Measurements from ENCODE around the gene FA2H. TPM values are rescaled to one million over a fixed set of nuclear protein-coding genes. Genes with fewer than 3 reads are reported as not detected.
"Not testable (repeated sequence)": the region's sequence is repeated elsewhere in the genome, so short reads cannot be mapped to it uniquely, and the experiment has no call there.

FA2H gene
- total RNA-seq, 1 experiment from 2014 or later, result 1.1 TPM

DNA sequence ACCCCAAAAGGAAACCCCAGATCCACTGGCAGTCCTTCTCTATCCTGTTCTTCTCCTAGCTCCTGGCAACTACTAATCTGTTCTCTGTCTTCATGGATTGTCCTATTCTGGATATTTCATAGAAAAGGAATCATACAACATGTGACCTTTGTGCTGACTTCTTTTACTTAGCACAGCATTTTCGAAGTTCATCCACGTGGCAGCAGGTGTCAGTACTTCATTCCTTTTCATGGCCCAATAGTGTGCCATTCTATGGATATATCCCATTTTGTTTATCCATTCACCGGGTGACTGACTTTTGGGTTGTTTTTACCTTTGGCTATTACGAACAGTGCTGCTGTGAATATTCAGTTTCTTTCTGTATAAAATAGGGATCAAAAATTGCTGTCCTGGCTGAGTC is 10.4 kb upstream of the FA2H start:
- no peaks in the 10 kb centered on the region for H3K36me3 ChIP-seq (replicated peaks; ENCODE audit: control insufficient read depth, insufficient read depth, low read length)
- H3K4me3 ChIP-seq (ENCODE audit: insufficient read depth, low read depth, low read length), result no peak overlapping the region
- DNase-seq, result no peak
- H3K27me3 ChIP-seq (ENCODE audit: control insufficient read depth, insufficient read depth, low read length), result no peaks in the 10 kb centered on the region

DNA sequence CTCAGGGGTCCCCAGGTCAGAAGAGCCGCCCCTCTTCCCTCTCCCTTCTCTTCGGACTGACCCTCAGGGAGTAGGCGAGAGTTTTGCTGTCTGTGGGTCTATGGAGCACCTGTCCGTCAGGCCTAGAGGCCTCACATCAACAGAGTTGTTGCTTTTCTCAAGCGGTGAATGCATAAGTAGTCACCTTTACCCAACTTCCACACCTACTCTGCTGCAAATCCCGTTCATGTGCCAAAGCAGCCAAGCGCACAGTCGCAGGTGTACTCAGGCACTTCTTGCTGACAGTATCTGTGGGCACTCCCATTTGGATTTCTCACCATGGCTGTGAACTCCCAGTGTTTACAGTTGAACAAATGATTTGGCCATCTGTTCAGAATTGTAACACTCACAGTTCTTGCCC is 4.0 kb upstream of the FA2H start:
- Histone ChIP-seq H3K4me3 (ENCODE audit: insufficient read depth, low read depth, low read length) (no peak overlapping the region), H3K36me3 (replicated peaks; ENCODE audit: control insufficient read depth, insufficient read depth, low read length) (no peaks in the 10 kb centered on the region), H3K27me3 (ENCODE audit: control insufficient read depth, insufficient read depth, low read length) (peaks cover 16% of the 10 kb centered on the region)
- DNase-seq, result no peak

- Histone ChIP-seq H3K27me3 (ENCODE audit: control insufficient read depth, insufficient read depth, low read length) (peaks cover 22% of the 10 kb centered on the region), H3K4me3 (ENCODE audit: insufficient read depth, low read depth, low read length) (no peak overlapping the region), H3K36me3 (replicated peaks; ENCODE audit: control insufficient read depth, insufficient read depth, low read length) (no peaks in the 10 kb centered on the region)
- DNase-seq, result no peak
Observed at GRCh38 chr16:74776926-74777325, 2.3 kb upstream of the FA2H start.

- Histone ChIP-seq H3K4me3 (ENCODE audit: insufficient read depth, low read depth, low read length) (peak overlapping the region; percentile 67; the same call in 1 of the 2 replicates), H3K36me3 (replicated peaks; ENCODE audit: control insufficient read depth, insufficient read depth, low read length) (no peaks in the 10 kb centered on the region), H3K27me3 (ENCODE audit: control insufficient read depth, insufficient read depth, low read length) (peaks cover 22% of the 10 kb centered on the region)
- DNase-seq, result no peak
Observed at GRCh38 chr16:74775255-74775654, 635 bp upstream of the FA2H start.

DNA sequence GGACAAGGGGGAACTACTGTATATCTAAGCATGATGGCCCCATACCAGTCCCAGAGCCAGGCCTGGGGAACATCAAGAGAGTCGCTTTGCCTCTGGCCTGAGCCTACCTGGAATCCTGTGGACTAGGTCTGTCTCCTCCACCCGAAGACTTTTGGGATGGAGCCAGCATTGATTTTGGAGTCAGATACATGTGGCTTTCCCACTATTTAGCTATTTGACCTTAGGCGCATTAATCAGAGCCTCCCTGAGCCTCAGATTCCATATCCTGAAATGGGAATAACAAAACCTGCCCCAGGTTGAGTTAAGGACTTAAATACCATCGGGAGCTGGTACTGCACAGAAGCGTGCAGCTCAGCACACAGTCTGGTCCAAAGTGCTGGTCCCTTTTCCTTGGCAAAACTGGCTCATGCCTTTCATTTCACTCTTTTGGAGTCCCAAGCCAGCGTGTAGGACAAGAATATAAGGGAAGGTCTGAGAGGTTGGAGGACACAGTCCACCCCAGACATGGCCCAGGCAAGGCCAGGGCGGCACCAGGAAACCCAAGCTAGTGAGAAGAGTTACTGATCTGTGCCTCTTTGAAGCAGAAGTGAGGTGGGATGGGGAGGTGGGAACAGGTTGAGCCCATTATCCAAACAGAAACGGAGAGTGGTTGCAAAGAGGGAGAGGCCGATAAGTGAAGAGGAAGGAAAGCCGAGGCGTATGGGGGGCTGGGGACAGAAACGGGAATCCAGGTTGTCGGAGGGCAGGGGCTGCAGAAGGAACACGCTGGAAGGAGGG is 986 bp downstream of the FA2H start:
- Histone ChIP-seq H3K36me3 (replicated peaks; ENCODE audit: control insufficient read depth, insufficient read depth, low read length) (no peaks in the 10 kb centered on the region; the same call in 1 of the 2 replicates), H3K27me3 (ENCODE audit: control insufficient read depth, insufficient read depth, low read length) (peaks cover 22% of the 10 kb centered on the region), H3K4me3 (ENCODE audit: insufficient read depth, low read depth, low read length) (peak overlapping the region; percentile 67)
- DNase-seq, result peak; percentile 15

DNA sequence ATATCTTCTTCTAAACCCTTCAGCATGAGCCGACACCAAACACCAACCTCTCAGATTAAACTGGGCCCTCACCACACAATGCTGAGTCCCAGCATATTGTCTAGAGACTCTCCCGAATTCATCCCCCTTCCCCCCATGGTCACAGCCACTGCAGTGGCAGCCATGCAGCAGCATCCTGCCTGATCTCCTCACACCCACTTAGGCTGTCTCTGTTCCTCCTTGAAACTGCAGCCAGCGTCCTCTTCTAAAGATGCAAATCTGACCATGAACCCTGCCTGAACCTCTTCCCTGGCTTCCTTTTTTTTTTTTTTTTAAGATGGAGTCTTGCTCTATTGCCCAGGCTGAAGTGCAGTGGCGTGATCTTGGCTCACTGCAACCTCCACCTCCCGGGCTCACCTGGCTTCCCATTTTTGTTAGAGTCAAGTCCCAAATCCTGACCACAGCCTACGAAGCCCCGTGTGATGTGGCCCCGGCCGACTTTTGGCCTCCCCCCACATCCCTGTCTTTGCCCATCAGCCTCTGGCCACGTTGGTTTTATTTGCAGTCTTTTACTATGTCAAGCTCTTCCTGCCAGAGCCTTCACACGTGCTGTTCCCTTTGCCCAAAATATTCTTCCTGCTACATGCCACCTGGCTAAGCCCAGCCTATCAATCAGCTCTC is 2.8 kb downstream of the FA2H start:
- Histone ChIP-seq H3K27me3 (ENCODE audit: control insufficient read depth, insufficient read depth, low read length) (peaks cover 22% of the 10 kb centered on the region), H3K4me3 (ENCODE audit: insufficient read depth, low read depth, low read length) (no peak overlapping the region), H3K36me3 (replicated peaks; ENCODE audit: control insufficient read depth, insufficient read depth, low read length) (no peaks in the 10 kb centered on the region; the same call in 1 of the 2 replicates)
- DNase-seq, result no peak

DNA sequence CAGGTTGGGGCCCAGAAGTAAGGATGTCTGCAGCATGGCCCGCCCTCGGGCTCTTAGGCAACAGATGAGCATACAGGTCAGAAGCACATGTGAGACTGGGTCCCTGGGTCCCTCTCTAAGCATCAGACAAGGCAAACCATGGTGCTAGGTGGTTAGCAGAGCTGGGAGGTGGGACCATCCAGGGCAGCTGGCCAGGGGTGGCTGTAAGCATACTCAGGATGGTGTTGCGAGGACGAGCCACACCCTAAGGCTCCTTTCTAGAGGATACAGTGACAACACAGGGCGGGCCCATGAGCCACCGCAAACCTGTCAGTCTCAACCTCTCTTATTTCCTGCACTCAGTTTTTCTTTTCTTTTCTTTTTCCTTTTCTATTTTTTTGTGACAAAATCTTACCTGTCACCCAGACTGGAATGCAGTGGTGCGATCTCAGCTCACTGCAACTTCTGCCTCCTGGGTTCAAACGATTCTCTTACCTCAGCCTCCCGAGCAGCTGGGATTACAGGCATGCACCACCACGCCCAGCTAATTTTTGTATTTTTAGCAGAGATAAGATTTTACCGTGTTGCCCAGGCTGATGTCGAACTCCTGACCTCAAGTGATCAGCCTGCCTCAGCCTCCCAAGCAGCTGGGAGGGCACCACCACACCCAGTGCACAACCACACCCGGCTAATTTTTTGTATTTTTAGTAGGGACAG is 3.6 kb downstream of the FA2H start:
- no peak overlapping the region for H3K4me3 ChIP-seq (ENCODE audit: insufficient read depth, low read depth, low read length)
- no peak for DNase-seq
- H3K27me3 ChIP-seq (ENCODE audit: control insufficient read depth, insufficient read depth, low read length), result peaks cover 22% of the 10 kb centered on the region
- H3K36me3 ChIP-seq (replicated peaks; ENCODE audit: control insufficient read depth, insufficient read depth, low read length), result no peaks in the 10 kb centered on the region; the same call in 1 of the 2 replicates

DNA sequence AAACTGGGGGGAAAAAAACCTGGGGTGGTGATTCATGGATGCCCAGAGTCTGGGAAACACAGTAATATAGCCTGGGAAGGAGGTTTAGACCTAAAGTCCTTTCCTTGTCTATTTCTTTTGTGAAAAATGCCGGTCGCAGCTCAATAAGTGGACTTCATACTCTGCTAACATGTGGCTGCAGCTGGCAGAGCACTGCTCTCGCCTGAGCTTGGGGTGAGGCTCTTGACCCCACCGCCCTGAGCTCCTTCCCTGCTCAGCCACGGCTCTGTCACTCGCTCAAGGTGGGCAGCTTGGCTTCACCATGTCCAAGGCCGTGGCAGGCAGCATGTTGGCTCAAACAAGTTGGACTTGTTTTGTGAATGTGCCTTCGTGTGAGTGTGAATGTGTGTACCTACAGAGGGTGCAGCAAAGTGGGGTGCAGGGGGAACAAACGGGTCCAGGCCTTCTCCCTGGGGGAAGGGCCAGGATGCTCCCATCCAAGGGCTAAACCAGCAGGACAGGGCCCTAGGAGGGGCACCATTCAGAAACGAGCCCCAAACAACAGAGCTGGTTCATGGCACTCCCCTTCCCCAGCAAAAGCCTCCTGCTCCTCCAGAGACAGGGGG is 4.9 kb downstream of the FA2H start:
- Histone ChIP-seq H3K36me3 (replicated peaks; ENCODE audit: control insufficient read depth, insufficient read depth, low read length) (no peaks in the 10 kb centered on the region; the same call in 1 of the 2 replicates), H3K27me3 (ENCODE audit: control insufficient read depth, insufficient read depth, low read length) (peaks cover 14% of the 10 kb centered on the region), H3K4me3 (ENCODE audit: insufficient read depth, low read depth, low read length) (no peak overlapping the region)
- no peak for DNase-seq

GRCh38 chr16:74768239-74768638 is 6.4 kb downstream of the FA2H start:
- Histone ChIP-seq H3K36me3 (replicated peaks; ENCODE audit: control insufficient read depth, insufficient read depth, low read length) (no peaks in the 10 kb centered on the region; the same call in 1 of the 2 replicates), H3K4me3 (ENCODE audit: insufficient read depth, low read depth, low read length) (no peak overlapping the region), H3K27me3 (ENCODE audit: control insufficient read depth, insufficient read depth, low read length) (peaks cover 2% of the 10 kb centered on the region)
- peak; percentile 30 for DNase-seq

DNA sequence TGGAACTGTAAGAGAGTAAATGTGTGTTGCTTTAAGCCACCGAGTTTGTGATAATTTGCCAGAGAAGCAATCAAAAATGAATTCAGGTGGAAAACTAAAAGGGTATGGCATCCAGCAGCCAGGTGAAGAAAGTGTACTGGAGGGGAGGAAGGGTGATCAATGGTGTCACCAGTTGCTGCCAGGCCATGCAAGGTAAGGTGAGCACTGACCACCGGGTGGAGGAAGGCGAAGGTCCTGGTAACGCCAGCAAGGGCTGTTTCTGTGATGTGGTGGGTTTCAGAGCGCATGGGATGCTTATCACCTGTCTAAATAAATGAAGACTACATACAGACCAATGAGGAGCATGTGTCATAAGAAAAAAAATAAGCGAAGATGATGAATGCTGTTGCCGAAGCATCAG is 6.9 kb downstream of the FA2H start:
- no peak for DNase-seq
- Histone ChIP-seq H3K36me3 (replicated peaks; ENCODE audit: control insufficient read depth, insufficient read depth, low read length) (no peaks in the 10 kb centered on the region; the same call in 1 of the 2 replicates), H3K4me3 (ENCODE audit: insufficient read depth, low read depth, low read length) (no peak overlapping the region), H3K27me3 (ENCODE audit: control insufficient read depth, insufficient read depth, low read length) (peaks cover 2% of the 10 kb centered on the region; the same call in 1 of the 2 replicates)

DNA sequence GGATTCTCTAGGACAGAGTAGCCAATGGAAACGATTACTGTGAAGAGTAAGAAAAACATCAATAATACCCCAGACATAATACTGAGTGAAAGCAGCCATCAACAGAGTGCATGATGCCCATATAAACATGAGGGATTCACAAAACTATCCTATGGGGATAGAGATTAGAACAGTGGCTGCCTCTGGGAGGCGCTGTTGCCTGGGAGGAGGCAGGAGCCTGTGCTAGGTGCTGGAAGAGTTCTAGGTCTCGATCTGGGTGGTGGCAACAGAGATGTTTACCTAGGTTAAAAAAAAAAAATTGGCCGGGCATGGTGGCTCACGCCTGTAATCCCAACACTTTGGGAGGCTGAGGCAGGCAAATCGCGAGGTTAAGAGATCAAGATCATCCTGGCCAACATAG is 7.9 kb downstream of the FA2H start:
- Histone ChIP-seq H3K36me3 (replicated peaks; ENCODE audit: control insufficient read depth, insufficient read depth, low read length) (no peaks in the 10 kb centered on the region; the same call in 1 of the 2 replicates), H3K4me3 (ENCODE audit: insufficient read depth, low read depth, low read length) (no peak overlapping the region), H3K27me3 (ENCODE audit: control insufficient read depth, insufficient read depth, low read length) (no peaks in the 10 kb centered on the region)
- peak; percentile 68 for DNase-seq

DNA sequence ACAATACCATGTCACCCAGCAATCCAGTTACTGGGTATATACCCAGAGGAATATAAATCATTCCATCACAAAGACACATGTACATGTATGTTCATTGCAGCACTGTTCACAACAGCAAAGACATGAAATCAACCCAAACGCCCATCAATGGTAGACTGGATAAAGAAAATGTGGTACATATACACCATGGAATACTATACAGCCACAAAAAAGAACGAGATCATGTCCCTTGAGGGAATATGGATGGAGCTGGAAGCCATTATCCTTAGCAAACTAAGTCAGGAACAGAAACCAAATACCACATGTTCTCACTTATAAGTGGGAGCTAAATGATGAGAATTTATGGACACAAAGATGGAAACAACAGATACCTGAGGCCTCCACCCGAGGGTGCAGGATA is 10.4 kb downstream of the FA2H start:
- DNase-seq; H3K4me3 ChIP-seq (ENCODE audit: insufficient read depth, low read depth, low read length); H3K27me3 ChIP-seq (ENCODE audit: control insufficient read depth, insufficient read depth, low read length); H3K36me3 ChIP-seq (replicated peaks; ENCODE audit: control insufficient read depth, insufficient read depth, low read length): not testable (repeated sequence)

GRCh38 chr16:74761665-74762064 is 13.0 kb downstream of the FA2H start:
- no peaks in the 10 kb centered on the region for H3K36me3 ChIP-seq (replicated peaks; ENCODE audit: control insufficient read depth, insufficient read depth, low read length)
- H3K27me3 ChIP-seq (ENCODE audit: control insufficient read depth, insufficient read depth, low read length), result no peaks in the 10 kb centered on the region
- H3K4me3 ChIP-seq (ENCODE audit: insufficient read depth, low read depth, low read length), result no peak overlapping the region
- no peak for DNase-seq

DNA sequence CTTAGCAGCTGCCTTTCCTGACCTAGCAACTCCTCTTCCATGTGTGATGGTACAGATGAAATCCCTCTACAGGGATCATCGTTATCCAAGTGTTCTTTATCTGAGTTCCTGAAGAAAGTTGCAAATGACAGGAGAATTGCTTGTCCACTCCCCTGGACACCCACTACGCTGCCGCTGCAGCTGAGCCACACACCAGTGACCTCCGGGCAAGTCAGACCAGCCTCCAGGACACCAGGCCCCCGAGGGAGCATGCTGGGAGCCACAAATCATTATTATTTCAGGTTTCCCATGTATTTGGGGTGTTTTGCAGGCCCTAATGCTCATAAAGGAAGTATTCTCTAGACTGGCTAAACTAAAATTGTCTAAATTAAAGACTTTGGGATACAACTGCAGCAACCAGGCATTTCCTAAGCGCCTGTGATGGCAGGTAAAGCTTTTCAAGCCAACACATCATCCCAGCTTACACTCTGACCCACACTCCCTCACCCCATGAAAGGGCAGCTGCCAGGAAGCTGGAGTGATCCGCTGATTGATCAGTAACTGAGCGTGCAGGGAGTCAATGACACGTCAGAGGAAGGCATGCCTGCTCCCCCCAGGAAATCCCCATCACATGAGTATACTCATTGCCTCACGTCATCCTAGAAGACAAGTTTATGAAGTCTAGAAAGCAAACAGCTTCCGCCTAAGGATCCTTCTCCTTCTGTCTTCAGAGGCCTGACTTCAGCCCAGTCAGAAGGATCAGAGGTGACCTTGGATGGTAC is 14.4 kb downstream of the FA2H start:
- H3K4me3 ChIP-seq (ENCODE audit: insufficient read depth, low read depth, low read length), result no peak overlapping the region
- H3K27me3 ChIP-seq (ENCODE audit: control insufficient read depth, insufficient read depth, low read length), result no peaks in the 10 kb centered on the region
- no peaks in the 10 kb centered on the region for H3K36me3 ChIP-seq (replicated peaks; ENCODE audit: control insufficient read depth, insufficient read depth, low read length)
- DNase-seq, result no peak
